Natural killer cell (primary cell): ENCODE data around the gene NHSL1. TPM values are rescaled to one million over a fixed set of nuclear protein-coding genes. Genes with fewer than 3 reads are reported as not detected.

Experiments
- ATAC-seq, 3 donors: fragments of 150-1000 bp in 2 of 3; fragments of 200-7000 bp in 1 of 3; cut with Tn5 transposase; 1 replicate in 1 of 3; 2 replicates in 2 of 3; pipeline ENCODE4 v1.10.0; 2021; ENCODE audit warnings: mild to moderate bottlenecking in 2 of 3, moderate library complexity in 2 of 3
- DNase-seq, 2 donors: peaks; one replicate each; pipeline versions ENCODE4 v3.0.0 to v3.0.0-alpha.2; 2013 to 2021; ENCODE audit warnings: mixed read lengths in 1 of 2
- H3K27ac ChIP-seq: one replicate; pipeline ENCODE4 v1.5.1; 2013; ENCODE audit warnings: mild to moderate bottlenecking, low read length
- H3K27me3 ChIP-seq: one replicate; pipeline ENCODE4 v1.6.1; 2013; ENCODE audit warnings: low read length; ENCODE audit not compliant: control insufficient read depth, insufficient read depth
- H3K36me3 ChIP-seq: one replicate; pipeline ENCODE4 v1.6.1; 2013; ENCODE audit warnings: low read length; ENCODE audit not compliant: control insufficient read depth, insufficient read depth
- H3K4me1 ChIP-seq: one replicate; pipeline ENCODE4 v1.6.1; 2013; ENCODE audit warnings: low read length; ENCODE audit not compliant: control insufficient read depth, insufficient read depth
- H3K4me3 ChIP-seq: one replicate; pipeline ENCODE4 v1.5.1; 2013; ENCODE audit warnings: low read length
- H3K9me3 ChIP-seq: one replicate; pipeline ENCODE4 v1.6.1; 2013; ENCODE audit warnings: low read length; ENCODE audit not compliant: control insufficient read depth, insufficient read depth
- H3K27ac Mint-ChIP-seq, 2 donors: one replicate each; pipeline ENCODE4 v1.8.0; 2022; ENCODE audit warnings: mild to moderate bottlenecking in 2 of 2, mixed read lengths in 2 of 2, moderate library complexity in 1 of 2
- H3K27me3 Mint-ChIP-seq, 2 donors: one replicate each; pipeline ENCODE4 v1.8.0; 2022; ENCODE audit warnings: low read depth in 2 of 2, mixed read lengths in 2 of 2
- H3K36me3 Mint-ChIP-seq: one replicate; pipeline ENCODE4 v1.8.0; 2022; ENCODE audit warnings: mixed read lengths
- H3K4me1 Mint-ChIP-seq, 2 donors: one replicate each; pipeline ENCODE4 v1.8.0; 2022; ENCODE audit warnings: mixed read lengths in 2 of 2
- H3K4me3 Mint-ChIP-seq: one replicate; pipeline ENCODE4 v1.8.0; 2022; ENCODE audit warnings: mild to moderate bottlenecking, moderate library complexity, mixed read lengths
- H3K9me3 Mint-ChIP-seq, 2 donors: one replicate each; pipeline ENCODE4 v1.8.0; 2022; ENCODE audit warnings: mixed read lengths in 2 of 2
- CTCF ChIP-seq: fragments of 200-600 bp; IDR thresholded peaks from one replicate; pipeline ENCODE4 v1.8.0; 2022; ENCODE audit warnings: antibody characterized with exemption
- WGBS: methylation state at CpG from one replicate; pipeline ENCODE4 v1.1.7; 2013; ENCODE audit warnings: missing lambda C conversion rate; ENCODE audit not compliant: insufficient coverage; 5-methylcytosine and 5-hydroxymethylcytosine counted together
- intact Hi-C: fragments of 100-400 bp; cut with micrococcal nuclease; formaldehyde crosslinking; loops from one replicate; pipeline ENCODE4 v1.14.2; 2022
- total RNA-seq, 4 donors: library from RNA; stranded (reverse); fragments of 120-200 nt in 1 of 4; gene quantifications; one replicate each; pipeline versions ENCODE4 v1.2.3 to v1.2.4, GENCODE V29; 2013 to 2022

NHSL1 gene
- total RNA-seq, 3 donors from 2014 or later (not counting 1 experiment from before 2014, with no cell fraction given): 0.38 to 0.75 (median 0.68) TPM

GRCh38 chr6:138524526-138524925, 25.2 kb upstream of the NHSL1 start:
- 75% methylated on average over 1 of the region's 2 CpGs for WGBS
- intact Hi-C loops: no loop called here

GRCh38 chr6:138523347-138524210, 24.3 kb upstream of the NHSL1 start:
- Histone ChIP-seq H3K27ac (no peak overlapping the region), H3K4me3 (no peak overlapping the region), H3K9me3 (no peaks in the 10 kb centered on the region), H3K36me3 (no peaks in the 10 kb centered on the region), H3K4me1 (no peaks in the 10 kb centered on the region), H3K27me3 (no peaks in the 10 kb centered on the region)
- ATAC-seq (no peak), DNase-seq (no peak)
- no peaks in the 10 kb centered on the region for H3K36me3 Mint-ChIP-seq
- H3K27me3 Mint-ChIP-seq: peaks cover 17 to 25% of the 10 kb centered on the region in 2 donors
- no peaks in the 10 kb centered on the region for H3K4me1 Mint-ChIP-seq
- no peak overlapping the region for H3K27ac Mint-ChIP-seq
- H3K9me3 Mint-ChIP-seq: no peaks in the 10 kb centered on the region
- no peak overlapping the region for H3K4me3 Mint-ChIP-seq
- intact Hi-C loops: no loop called here
- no peak for TF ChIP-seq CTCF
- 97% methylated on average over 7 of the region's 7 CpGs for WGBS

More at GRCh38 chr6:138524526-138524925, 25.2 kb upstream of the NHSL1 start:
- DNase-seq (no peak), ATAC-seq (no peak)
- Mint-ChIP-seq H3K4me1 (no peaks in the 10 kb centered on the region), H3K9me3 (no peaks in the 10 kb centered on the region), H3K4me3 (no peak overlapping the region), H3K27ac (no peak overlapping the region), H3K36me3 (no peaks in the 10 kb centered on the region), H3K27me3 (peaks cover 17 to 25% of the 10 kb centered on the region in 2 donors)
- H3K27me3 ChIP-seq: no peaks in the 10 kb centered on the region
- no peak overlapping the region for H3K27ac ChIP-seq
- no peak overlapping the region for H3K4me3 ChIP-seq
- H3K9me3 ChIP-seq: no peaks in the 10 kb centered on the region
- no peaks in the 10 kb centered on the region for H3K36me3 ChIP-seq
- H3K4me1 ChIP-seq: no peaks in the 10 kb centered on the region
- TF ChIP-seq CTCF: no peak

GRCh38 chr6:138522611-138523010, 23.3 kb upstream of the NHSL1 start:
- Histone ChIP-seq H3K4me1 (no peaks in the 10 kb centered on the region), H3K27me3 (no peaks in the 10 kb centered on the region), H3K27ac (no peak overlapping the region), H3K36me3 (no peaks in the 10 kb centered on the region), H3K9me3 (peaks cover 2% of the 10 kb centered on the region), H3K4me3 (no peak overlapping the region)
- DNase-seq (no peak), ATAC-seq (no peak)
- Mint-ChIP-seq H3K4me3 (no peak overlapping the region), H3K9me3 (no peaks in the 10 kb centered on the region), H3K4me1 (peaks cover 0 to 3% of the 10 kb centered on the region in 2 donors), H3K27ac (no peak overlapping the region), H3K27me3 (peaks cover 17 to 23% of the 10 kb centered on the region in 2 donors), H3K36me3 (no peaks in the 10 kb centered on the region)
- 57% methylated on average over 3 of the region's 4 CpGs for WGBS
- no peak for TF ChIP-seq CTCF
- intact Hi-C loops: no loop called here
